OCI-LY7 (cell line): ENCODE measurements around the gene NXN. TPM values are rescaled to one million over a fixed set of nuclear protein-coding genes. Genes with fewer than 3 reads are reported as not detected.

Source experiments
- BruUV-seq: library from RNA; stranded (reverse); fragments of 400-500 nt; replicated peaks from 2 replicates; lab custom pipeline; 2021; lab: Mats Ljungman, UMichigan
- CTCF ChIA-PET: fragments of 300-600 bp; sonication (Branson Sonifier 250); formaldehyde crosslinking; loops from one replicate; lab custom pipeline; 2022; ENCODE audit warnings: antibody characterized with exemption; ENCODE audit not compliant: unreplicated experiment; lab: Charles Lee
- POLR2A ChIA-PET: fragments of 300-600 bp; sonication (Branson Sonifier 250); formaldehyde crosslinking; loops from one replicate; lab custom pipeline; 2022; ENCODE audit warnings: antibody characterized with exemption; lab: Charles Lee
- DNase-seq: peaks from one replicate; pipeline ENCODE4 v3.0.0-alpha.2; 2015; ENCODE audit warnings: low spot score
- H2AFZ ChIP-seq: fragments of 200-600 bp; sonication (generic), shearing (Covaris generic); 2 replicates; pipeline ENCODE4 v1.6.1; 2014; ENCODE audit warnings: mild to moderate bottlenecking, antibody characterized with exemption, low read length, moderate library complexity
- H3K27ac ChIP-seq: fragments of 200-600 bp; sonication (generic); 2 replicates; pipeline ENCODE4 v1.5.1; 2014; ENCODE audit warnings: mixed run types, low read depth, mild to moderate bottlenecking, moderate library complexity, low read length, inconsistent platforms; ENCODE audit not compliant: poor library complexity, severe bottlenecking
- H3K36me3 ChIP-seq: fragments of 200-600 bp; sonication (generic); 2 replicates; pipeline ENCODE4 v1.6.1; 2014; ENCODE audit warnings: mild to moderate bottlenecking, antibody characterized with exemption, low read length, moderate library complexity, mixed read lengths; ENCODE audit not compliant: insufficient read depth
- H3K4me1 ChIP-seq: fragments of 200-600 bp; sonication (generic); 2 replicates; pipeline ENCODE4 v1.5.1; 2014; ENCODE audit warnings: mild to moderate bottlenecking, low read length; ENCODE audit not compliant: insufficient read depth, poor library complexity, severe bottlenecking
- H3K4me2 ChIP-seq: fragments of 200-600 bp; sonication (generic); 2 replicates; pipeline ENCODE4 v1.6.1; 2014; ENCODE audit warnings: mild to moderate bottlenecking, low read length
- H3K4me3 ChIP-seq: fragments of 200-600 bp; sonication (generic); 2 replicates; pipeline ENCODE4 v1.5.1; 2014; ENCODE audit warnings: mild to moderate bottlenecking, low read depth, low read length; ENCODE audit not compliant: poor library complexity, severe bottlenecking
- H3K79me2 ChIP-seq: fragments of 200-600 bp; sonication (generic); 2 replicates; pipeline ENCODE4 v1.6.1; 2016; ENCODE audit warnings: low read depth, mild to moderate bottlenecking, low read length, moderate library complexity, mixed read lengths; ENCODE audit not compliant: insufficient read depth
- H3K9me2 ChIP-seq: fragments of 200-600 bp; sonication (generic); 2 replicates; pipeline ENCODE4 v1.6.1; 2016; ENCODE audit warnings: mild to moderate bottlenecking, low read length, mixed read lengths; ENCODE audit not compliant: insufficient read depth
- H3K9me3 ChIP-seq: fragments of 200-600 bp; sonication (generic); 2 replicates; pipeline ENCODE4 v1.6.1; 2014; ENCODE audit warnings: mild to moderate bottlenecking, mixed run types, low read length, mixed read lengths
- H4K20me1 ChIP-seq: fragments of 200-600 bp; sonication (generic); 2 replicates; pipeline ENCODE4 v1.6.1; 2014; ENCODE audit warnings: mild to moderate bottlenecking, antibody characterized with exemption, low read length, moderate library complexity, mixed read lengths; ENCODE audit not compliant: insufficient read depth
- CTCF ChIP-seq: fragments of 200-600 bp; sonication (generic); conservative IDR thresholded peaks from 2 replicates; pipeline ENCODE4 v1.5.1; 2014; ENCODE audit warnings: mild to moderate bottlenecking, antibody characterized with exemption, low read length, moderate library complexity, mixed read lengths
- EZH2phosphoT487 ChIP-seq: fragments of 200-600 bp; sonication (generic); IDR thresholded peaks from 2 replicates; pipeline ENCODE4 v1.6.1; 2018; ENCODE audit warnings: low read depth, borderline replicate concordance, mild to moderate bottlenecking, mixed run types, antibody characterized with exemption, low read length, moderate library complexity, mixed read lengths
- intact Hi-C: fragments of 100-400 bp; cut with micrococcal nuclease; formaldehyde crosslinking; loops from one replicate; pipeline ENCODE4 v1.10.0; 2022; ENCODE audit not compliant: unreplicated experiment
- total RNA-seq, 2 experiments: library from RNA; depleted of rRNA in 1 of 2; stranded (reverse); fragments of >200 nt in 1 of 2; shearing (Covaris generic) in 1 of 2; gene quantifications; 2 replicates each; pipeline ENCODE4 v1.2.3, GENCODE V29; 2014 to 2022

Gene NXN
- total RNA-seq, 2 experiments from 2014 or later = 1.3 to 2.8 TPM

GRCh38 chr17:927611-928461 is 51.7 kb downstream of the NXN start:
- CTCF ChIA-PET = no interaction called here
- H2AFZ ChIP-seq = no peak overlapping the region
- no peaks in the 10 kb centered on the region for H4K20me1 ChIP-seq
- no peaks in the 10 kb centered on the region for H3K9me2 ChIP-seq
- no peak overlapping the region for H3K4me2 ChIP-seq
- no peak for DNase-seq
- H3K4me1 ChIP-seq = no peaks in the 10 kb centered on the region
- H3K4me3 ChIP-seq = no peak overlapping the region
- H3K27ac ChIP-seq = no peak overlapping the region
- POLR2A ChIA-PET = no interaction called here
- TF ChIP-seq CTCF (no peak), EZH2phosphoT487 (no peak)
- no TSS peak for BruUV-seq
- no peaks in the 10 kb centered on the region for H3K36me3 ChIP-seq
- no peaks in the 10 kb centered on the region for H3K79me2 ChIP-seq
- intact Hi-C loops = no loop called here
- no peaks in the 10 kb centered on the region for H3K9me3 ChIP-seq

- intact Hi-C loops = no loop called here
- Histone ChIP-seq H4K20me1 (no peaks in the 10 kb centered on the region), H3K79me2 (no peaks in the 10 kb centered on the region), H3K4me3 (no peak overlapping the region), H3K9me3 (no peaks in the 10 kb centered on the region), H3K27ac (no peak overlapping the region), H3K36me3 (no peaks in the 10 kb centered on the region), H3K4me2 (no peak overlapping the region), H3K9me2 (no peaks in the 10 kb centered on the region), H2AFZ (no peak overlapping the region), H3K4me1 (no peaks in the 10 kb centered on the region)
- DNase-seq = no peak
- POLR2A ChIA-PET = no interaction called here
- CTCF ChIA-PET = no interaction called here
- BruUV-seq = no TSS peak
- TF ChIP-seq EZH2phosphoT487 = no peak
- TF ChIP-seq CTCF = no peak
These were observed 53.8 kb downstream of the NXN start for GRCh38 chr17:925817-926216.
